Mesenchymal stem cell (in vitro differentiated cells and primary cell): ENCODE results near the gene DRD1.

Experiments
- DNase-seq: peaks from one replicate; pipeline ENCODE4 v3.0.0-alpha.2; 2013
- H2AFZ ChIP-seq: one replicate; pipeline ENCODE4 v1.6.1; 2013; ENCODE audit warnings: low read depth, mild to moderate bottlenecking, control low read depth, inconsistent platforms, low read length, moderate library complexity
- H2AK5ac ChIP-seq: 2 replicates; pipeline ENCODE4 v1.6.1; 2013; ENCODE audit warnings: low read length, moderate library complexity, mild to moderate bottlenecking, inconsistent platforms; ENCODE audit not compliant: severe bottlenecking
- H2BK120ac ChIP-seq: one replicate; pipeline ENCODE4 v1.6.1; 2013; ENCODE audit warnings: low read depth, mild to moderate bottlenecking, inconsistent platforms, low read length, moderate library complexity
- H2BK12ac ChIP-seq, 2 experiments: one replicate each; pipeline ENCODE4 v1.6.1; 2013; ENCODE audit warnings: inconsistent platforms in 2 of 2, low read length in 2 of 2, mild to moderate bottlenecking in 2 of 2, moderate library complexity in 2 of 2, control low read depth in 1 of 2
- H2BK15ac ChIP-seq: one replicate; pipeline ENCODE4 v1.6.1; 2013; ENCODE audit warnings: mild to moderate bottlenecking, low read depth, inconsistent platforms; ENCODE audit not compliant: poor library complexity, severe bottlenecking
- H2BK5ac ChIP-seq: 2 replicates; pipeline ENCODE4 v1.6.1; 2013; ENCODE audit warnings: low read depth, mild to moderate bottlenecking, low read length, control low read depth, inconsistent platforms; ENCODE audit not compliant: poor library complexity, severe bottlenecking
- H3K14ac ChIP-seq, 2 experiments: one replicate each; pipeline ENCODE4 v1.6.1; 2013; ENCODE audit warnings: inconsistent platforms in 2 of 2, low read length in 2 of 2, control low read depth in 1 of 2, mild to moderate bottlenecking in 1 of 2, moderate library complexity in 1 of 2
- H3K18ac ChIP-seq, 2 experiments: one replicate each; pipeline ENCODE4 v1.6.1; 2013; ENCODE audit warnings: inconsistent platforms in 2 of 2, low read length in 2 of 2, control low read depth in 1 of 2, low read depth in 1 of 2, mild to moderate bottlenecking in 1 of 2
- H3K23ac ChIP-seq, 2 experiments: one replicate each; pipeline ENCODE4 v1.6.1; 2013; ENCODE audit warnings: inconsistent platforms in 2 of 2, low read length in 2 of 2, mild to moderate bottlenecking in 2 of 2, moderate library complexity in 2 of 2, control low read depth in 1 of 2
- H3K27ac ChIP-seq: 2 replicates; pipeline ENCODE4 v1.5.1; 2013; ENCODE audit warnings: mild to moderate bottlenecking, moderate library complexity, low read length, control low read depth, inconsistent platforms; ENCODE audit not compliant: poor library complexity, severe bottlenecking
- H3K27me3 ChIP-seq, 2 experiments: 2 replicates each; pipeline versions ENCODE4 v1.6.1 to v1.7.0; 2013; ENCODE audit warnings: low read length in 2 of 2, mild to moderate bottlenecking in 2 of 2, moderate library complexity in 2 of 2, control low read depth in 1 of 2, inconsistent platforms in 1 of 2; ENCODE audit not compliant: control insufficient read depth in 1 of 2, insufficient read depth in 1 of 2
- H3K36me3 ChIP-seq, 2 experiments: 2 replicates each; pipeline versions ENCODE4 v1.6.1 to v1.7.0; 2013; ENCODE audit warnings: low read length in 2 of 2, control low read depth in 1 of 2, inconsistent platforms in 1 of 2, low read depth in 1 of 2, mild to moderate bottlenecking in 1 of 2; ENCODE audit not compliant: insufficient read depth in 2 of 2, control insufficient read depth in 1 of 2
- H3K4ac ChIP-seq, 2 experiments: one replicate each; pipeline ENCODE4 v1.6.1; 2013; ENCODE audit warnings: inconsistent platforms in 2 of 2, low read length in 2 of 2, mild to moderate bottlenecking in 2 of 2, moderate library complexity in 2 of 2, control low read depth in 1 of 2, low read depth in 1 of 2
- H3K4me1 ChIP-seq: 2 replicates; pipeline ENCODE4 v1.6.1; 2013; ENCODE audit warnings: low read depth, low read length, control low read depth; ENCODE audit not compliant: control insufficient read depth, insufficient read depth
- H3K4me2 ChIP-seq: 2 replicates; pipeline ENCODE4 v1.6.1; 2013; ENCODE audit warnings: low read length, mild to moderate bottlenecking, inconsistent platforms; ENCODE audit not compliant: poor library complexity, severe bottlenecking
- H3K4me3 ChIP-seq, 2 experiments: 2 replicates each; pipeline versions ENCODE4 v1.5.1 to v1.7.0; 2013; ENCODE audit warnings: low read length in 2 of 2, mild to moderate bottlenecking in 2 of 2, control low read depth in 1 of 2, low read depth in 1 of 2; ENCODE audit not compliant: insufficient read depth in 1 of 2
- H3K79me1 ChIP-seq: replicated peaks from 2 replicates; pipeline ENCODE4 v1.6.1; 2013; ENCODE audit warnings: mild to moderate bottlenecking, control low read depth, low read length, inconsistent platforms; ENCODE audit not compliant: poor library complexity, severe bottlenecking
- H3K9ac ChIP-seq: 2 replicates; pipeline ENCODE4 v1.7.0; 2013; ENCODE audit warnings: mild to moderate bottlenecking, low read length, moderate library complexity
- H3K9me3 ChIP-seq: 2 replicates; pipeline ENCODE4 v1.7.0; 2013; ENCODE audit warnings: mild to moderate bottlenecking, low read length; ENCODE audit not compliant: control insufficient read depth
- H4K8ac ChIP-seq: one replicate; pipeline ENCODE4 v1.6.1; 2013; ENCODE audit warnings: inconsistent platforms, mild to moderate bottlenecking, low read length, moderate library complexity
- H4K91ac ChIP-seq: one replicate; pipeline ENCODE4 v1.6.1; 2013; ENCODE audit warnings: mild to moderate bottlenecking, low read length, inconsistent platforms
- WGBS: methylation state at CpG from one replicate; pipeline ENCODE4 v1.1.7; 2013; ENCODE audit warnings: mixed read lengths; 5-methylcytosine and 5-hydroxymethylcytosine counted together

The DRD1 gene

DNA sequence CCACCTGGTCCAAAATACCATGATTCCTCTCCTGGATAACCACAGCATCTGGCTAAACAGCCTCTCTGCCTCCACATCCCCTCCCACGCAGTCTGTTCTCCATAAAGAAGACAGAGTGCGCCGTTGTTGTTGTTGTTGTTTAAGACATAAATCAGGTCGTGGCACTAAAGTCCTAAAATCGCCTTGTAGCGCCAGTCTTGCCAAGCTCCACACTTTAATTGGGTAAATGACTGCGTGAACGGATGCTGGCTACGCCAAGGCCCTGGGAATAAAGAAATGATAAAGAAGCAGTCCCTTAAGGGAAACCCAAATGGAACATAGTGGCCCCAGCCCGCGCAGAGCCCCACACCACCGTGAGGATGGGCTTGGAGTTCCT lies 34.0 kb upstream of the DRD1 start:
- Histone ChIP-seq H2BK12ac (no peak overlapping the region), H2AFZ (peak overlapping the region; percentile 96), H3K27ac (no peak overlapping the region), H3K4me1 (peaks cover 7% of the 10 kb centered on the region), H4K8ac (peak overlapping the region; percentile 66), H3K4me3 (peak overlapping the region; percentile 87 to 96), H3K23ac (no peak overlapping the region), H3K9ac (peak overlapping the region; percentile 91), H3K4me2 (peak overlapping the region; percentile 92), H3K18ac (no peak overlapping the region), H2BK5ac (no peak overlapping the region), H3K36me3 (peaks cover 4 to 23% of the 10 kb centered on the region in 2 experiments), H2BK120ac (no peak overlapping the region), H2BK15ac (peak overlapping the region; percentile 54), H4K91ac (no peak overlapping the region), H2AK5ac (no peak overlapping the region), H3K27me3 (peaks cover 4 to 9% of the 10 kb centered on the region in 2 experiments), H3K9me3 (no peaks in the 10 kb centered on the region), H3K4ac (no peak overlapping the region), H3K14ac (no peak overlapping the region), H3K79me1 (peaks cover 1% of the 10 kb centered on the region)
- 9% methylated on average over 12 of the region's 12 CpGs for WGBS
- no peak for DNase-seq

DNA sequence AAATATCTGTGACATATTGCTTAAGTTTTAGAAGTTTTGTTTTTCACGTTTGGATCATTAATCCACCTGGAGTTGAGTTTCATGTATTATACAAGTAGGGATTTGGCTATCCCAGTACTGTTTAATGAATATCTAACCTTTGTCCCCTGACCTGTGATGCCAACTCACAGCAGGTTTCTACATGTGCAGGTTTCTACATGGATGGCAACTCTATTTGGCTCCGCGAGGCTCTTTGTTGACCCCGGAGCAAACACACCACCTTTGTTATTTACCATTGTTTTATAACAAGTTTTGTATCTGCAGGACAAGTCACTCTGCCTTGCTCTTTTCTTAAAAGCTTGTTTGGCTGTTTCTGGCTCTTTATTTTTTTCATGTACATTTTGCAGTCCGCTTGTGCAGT lies 33.5 kb upstream of the DRD1 start:
- H3K23ac ChIP-seq: no peak overlapping the region
- no peaks in the 10 kb centered on the region for H3K9me3 ChIP-seq
- no peak overlapping the region for H2BK5ac ChIP-seq
- H2BK120ac ChIP-seq: no peak overlapping the region
- no peak overlapping the region for H4K91ac ChIP-seq
- no peak overlapping the region for H3K4me3 ChIP-seq
- no peak overlapping the region for H2BK15ac ChIP-seq
- DNase-seq: no peak
- no peak overlapping the region for H3K14ac ChIP-seq
- H3K4me1 ChIP-seq: peaks cover 7% of the 10 kb centered on the region
- no peak overlapping the region for H3K18ac ChIP-seq
- H3K79me1 ChIP-seq: peaks cover 1% of the 10 kb centered on the region
- H3K4me2 ChIP-seq: no peak overlapping the region
- no peak overlapping the region for H2AFZ ChIP-seq
- H2BK12ac ChIP-seq: no peak overlapping the region
- H3K36me3 ChIP-seq: peaks cover 4 to 18% of the 10 kb centered on the region in 2 experiments
- no peak overlapping the region for H3K9ac ChIP-seq
- no peak overlapping the region for H2AK5ac ChIP-seq
- H3K27ac ChIP-seq: no peak overlapping the region
- no peak overlapping the region for H3K4ac ChIP-seq
- WGBS: 90% methylated on average over 2 of the region's 5 CpGs
- H4K8ac ChIP-seq: no peak overlapping the region
- H3K27me3 ChIP-seq: peaks cover 4 to 13% of the 10 kb centered on the region in 2 experiments

DNA sequence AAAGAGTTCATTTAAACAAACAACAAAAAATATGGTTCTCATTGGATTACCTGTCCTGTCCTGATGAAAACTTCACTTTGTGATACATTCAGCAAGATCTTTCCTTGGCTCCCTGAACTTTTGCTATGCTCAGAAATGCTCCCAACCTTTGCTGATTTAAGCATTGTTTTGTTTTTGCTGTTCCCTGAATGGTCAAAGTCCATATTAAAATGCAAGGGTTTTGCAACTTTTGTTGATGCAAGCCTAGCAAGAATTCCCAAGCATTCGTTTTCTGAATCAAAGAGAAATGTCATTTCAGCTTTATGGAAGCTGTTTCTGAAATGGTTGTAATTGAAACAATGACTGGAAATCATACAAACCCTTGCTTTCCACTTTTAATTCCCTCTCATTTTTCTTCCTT lies 31.3 kb upstream of the DRD1 start:
- WGBS: 83% methylated on average over 1 of the region's 1 CpG
- Histone ChIP-seq H4K91ac (no peak overlapping the region), H2AK5ac (no peak overlapping the region), H3K9me3 (no peaks in the 10 kb centered on the region), H4K8ac (no peak overlapping the region), H3K9ac (no peak overlapping the region), H3K4me2 (no peak overlapping the region), H3K18ac (no peak overlapping the region), H3K4ac (no peak overlapping the region), H2BK12ac (no peak overlapping the region), H2AFZ (no peak overlapping the region), H2BK5ac (no peak overlapping the region), H3K23ac (no peak overlapping the region), H2BK15ac (no peak overlapping the region), H2BK120ac (no peak overlapping the region), H3K36me3 (peaks cover 0 to under 1% of the 10 kb centered on the region in 2 experiments), H3K27ac (no peak overlapping the region), H3K4me1 (peaks cover 7% of the 10 kb centered on the region), H3K14ac (no peak overlapping the region), H3K4me3 (no peak overlapping the region), H3K79me1 (no peaks in the 10 kb centered on the region), H3K27me3 (peaks cover 4 to 25% of the 10 kb centered on the region in 2 experiments)
- DNase-seq: no peak

DNA sequence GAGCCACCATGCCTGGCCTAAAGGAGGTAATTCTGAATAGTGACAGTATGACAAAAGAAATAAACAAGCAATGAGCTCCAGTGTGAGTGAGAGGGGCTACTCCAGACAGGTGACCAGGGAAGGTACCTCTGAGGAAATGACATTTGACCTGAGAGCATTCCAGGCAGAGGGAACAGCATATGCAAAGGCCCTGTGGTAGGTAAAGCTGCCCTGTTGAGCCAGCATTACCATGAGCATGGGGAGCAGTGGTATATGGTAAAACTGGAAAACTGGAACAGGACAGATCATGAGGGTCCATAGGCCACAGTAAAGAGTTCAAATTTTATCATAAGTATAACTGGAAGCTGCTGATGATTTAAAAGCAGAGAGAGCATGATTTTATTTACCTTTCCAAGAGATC lies 28.4 kb upstream of the DRD1 start:
- Histone ChIP-seq H4K91ac (no peak overlapping the region), H2BK5ac (no peak overlapping the region), H3K9me3 (no peaks in the 10 kb centered on the region), H3K18ac (no peak overlapping the region), H3K4me2 (no peak overlapping the region), H3K4me1 (no peaks in the 10 kb centered on the region), H3K23ac (no peak overlapping the region), H4K8ac (no peak overlapping the region), H2BK12ac (no peak overlapping the region), H3K27me3 (peaks cover 12 to 28% of the 10 kb centered on the region in 2 experiments), H2AFZ (no peak overlapping the region), H2AK5ac (no peak overlapping the region), H2BK120ac (no peak overlapping the region), H3K4ac (no peak overlapping the region), H3K14ac (no peak overlapping the region), H3K79me1 (no peaks in the 10 kb centered on the region), H3K9ac (no peak overlapping the region), H3K27ac (no peak overlapping the region), H3K36me3 (no peaks in the 10 kb centered on the region), H3K4me3 (no peak overlapping the region), H2BK15ac (no peak overlapping the region)
- no peak for DNase-seq
